Inflammatory macrophage treated with lipopolysaccharide for 4 hours (primary cell): ENCODE data around the gene PCSK5.

ENCODE experiments used
- DNase-seq: peaks from one replicate; pipeline ENCODE4 v3.0.0-alpha.2; 2020

PCSK5 gene

GRCh38 chr9:76405340-76405739 lies 514.9 kb downstream of the PCSK5 start:
- DNase-seq, result no peak

GRCh38 chr9:76405868-76406267 lies 515.4 kb downstream of the PCSK5 start:
- DNase-seq, result no peak
